Kidney (tissue), 14 donors: ENCODE data around the gene LDLRAD4. TPM values are rescaled to one million over a fixed set of nuclear protein-coding genes. Genes with fewer than 3 reads are reported as not detected.

ENCODE experiments used
- DNase-seq, 5 donors: peaks; one replicate each; pipeline ENCODE4 v3.0.0-alpha.2; 2013 to 2020
- FAIRE-seq: peaks from 2 replicates; lab custom pipeline; 2012; peaks lifted over from hg19 to GRCh38; lab: Jason Lieb, UNC
- H3K27ac ChIP-seq, 2 donors: one replicate each; pipeline ENCODE4 v1.7.0; 2013; ENCODE audit warnings: low read depth in 2 of 2, low read length in 2 of 2, inconsistent platforms in 1 of 2
- H3K27me3 ChIP-seq: one replicate; pipeline ENCODE4 v1.7.1; 2013; ENCODE audit warnings: low read length, inconsistent platforms; ENCODE audit not compliant: control insufficient read depth, insufficient read depth
- H3K36me3 ChIP-seq, 3 donors: one replicate each; pipeline versions ENCODE4 v1.7.0 to v1.7.1; 2013; ENCODE audit warnings: low read length in 3 of 3, control low read depth in 1 of 3, inconsistent platforms in 1 of 3; ENCODE audit not compliant: insufficient read depth in 3 of 3, control insufficient read depth in 2 of 3
- H3K4me1 ChIP-seq, 3 donors: one replicate each; pipeline versions ENCODE4 v1.7.0 to v1.7.1; 2013; ENCODE audit warnings: low read length in 3 of 3, inconsistent platforms in 1 of 3, low read depth in 1 of 3; ENCODE audit not compliant: control insufficient read depth in 2 of 3, insufficient read depth in 2 of 3
- H3K4me3 ChIP-seq, 3 donors: one replicate each; pipeline versions ENCODE4 v1.7.0 to v1.8.1; 2013; ENCODE audit warnings: low read length in 3 of 3, control low read depth in 1 of 3, inconsistent platforms in 1 of 3
- H3K9ac ChIP-seq, 3 donors: one replicate each; pipeline versions ENCODE4 v1.7.0 to v1.7.1; 2013; ENCODE audit warnings: low read length in 3 of 3, control low read depth in 1 of 3, inconsistent platforms in 1 of 3
- H3K9me3 ChIP-seq, 3 donors: one replicate each; pipeline versions ENCODE4 v1.7.0 to v1.7.1; 2013; ENCODE audit warnings: low read length in 3 of 3, control low read depth in 1 of 3, inconsistent platforms in 1 of 3; ENCODE audit not compliant: control insufficient read depth in 2 of 3, insufficient read depth in 1 of 3
- CTCF ChIP-seq: IDR thresholded peaks from 3 replicates; pipeline ENCODE4 v1.5.1; 2012; ENCODE audit warnings: mild to moderate bottlenecking, moderate library complexity, borderline replicate concordance; ENCODE audit not compliant: insufficient read depth; ENCODE audit errors: extremely low read depth
- intact Hi-C: fragments of 100-400 bp; cut with DNase I; formaldehyde crosslinking; loops from one replicate; pipeline ENCODE4 v1.11.1; 2022
- polyA plus RNA-seq: library from polyadenylated mRNA; stranded (reverse); fragments of 350-450 nt; fragmentation: Illumina TruSeq; extraction: RNeasy Lipid Tissue Mini Kit (QIAGEN cat#74804); gene quantifications from one replicate; pipeline ENCODE4 v1.2.3, GENCODE V29; 2014; ENCODE audit warnings: low read depth, low replicate concordance; ENCODE audit not compliant: insufficient read depth
- total RNA-seq: library from RNA; stranded (reverse); fragmentation: NEBNext Ultra II Directional; extraction: Animal tissue kit (Norgen Biotek cat#: 25700); gene quantifications from one replicate; pipeline ENCODE4 v1.2.1, GENCODE V29; 2021
- donor health status: control.
- donor health status: control.
- donor health status: control.
- donor health status: control.
- donor health status: control.
- donor health status: DM: yes; HTN: yes; CAD: no.
- donor health status: Normal renal cell carcinoma (clear cell type).

LDLRAD4 gene
- total and polyA plus RNA-seq, 2 donors from 2014 or later, result 2.3 to 42.3 TPM

- FAIRE-seq (no peak), DNase-seq (no peak)
- Histone ChIP-seq H3K27me3 (no peaks in the 10 kb centered on the region), H3K9ac (no peak overlapping the region), H3K36me3 (no peaks in the 10 kb centered on the region), H3K9me3 (no peaks in the 10 kb centered on the region), H3K4me3 (no peak overlapping the region), H3K4me1 (no peaks in the 10 kb centered on the region), H3K27ac (no peak overlapping the region)
- TF ChIP-seq CTCF, result no peak
- intact Hi-C loops, result no loop called here
These were observed 218.5 kb downstream of the LDLRAD4 start for GRCh38 chr18:13437034-13437433.

- H3K9me3 ChIP-seq, result no peaks in the 10 kb centered on the region
- no peaks in the 10 kb centered on the region for H3K27me3 ChIP-seq
- no peak overlapping the region for H3K9ac ChIP-seq
- FAIRE-seq, result no peak
- no peak for TF ChIP-seq CTCF
- H3K36me3 ChIP-seq, result no peaks in the 10 kb centered on the region
- H3K4me3 ChIP-seq, result no peak overlapping the region
- H3K4me1 ChIP-seq, result no peaks in the 10 kb centered on the region
- H3K27ac ChIP-seq, result no peak overlapping the region
- DNase-seq, result peak in 2 of 5 donors; percentile 41
- intact Hi-C loops, result no loop called here
These were observed 219.4 kb downstream of the LDLRAD4 start for GRCh38 chr18:13437796-13438506.

- Histone ChIP-seq H3K4me1 (no peaks in the 10 kb centered on the region), H3K27ac (no peak overlapping the region), H3K27me3 (no peaks in the 10 kb centered on the region), H3K9me3 (no peaks in the 10 kb centered on the region), H3K36me3 (no peaks in the 10 kb centered on the region), H3K9ac (no peak overlapping the region), H3K4me3 (no peak overlapping the region)
- TF ChIP-seq CTCF, result no peak
- intact Hi-C loops, result no loop called here
- no peak for DNase-seq
- FAIRE-seq, result no peak
These were observed 220.0 kb downstream of the LDLRAD4 start for GRCh38 chr18:13438507-13439056.
